Esophagus squamous epithelium (tissue), 4 donors: ENCODE measurements around the gene CRTC3.

ENCODE experiments used
- CTCF ChIP-seq, 6 experiments: fragments of 450-650 bp in 4 of 6; fragments of 200-600 bp in 2 of 6; sonication (generic) in 2 of 6; IDR thresholded peaks; one replicate each; pipeline ENCODE4 v1.5.1; 2016 to 2019; ENCODE audit warnings: antibody characterized with exemption in 6 of 6, mild to moderate bottlenecking in 4 of 6, moderate library complexity in 4 of 6
- POLR2A ChIP-seq, 4 donors: fragments of 450-650 bp; IDR thresholded peaks; one replicate each; pipeline ENCODE4 v1.6.1; 2017; ENCODE audit warnings: antibody characterized with exemption in 4 of 4, mild to moderate bottlenecking in 4 of 4, moderate library complexity in 3 of 4

GRCh38 chr15:90664650-90665287, 135.0 kb downstream of the CRTC3 start:
- TF ChIP-seq CTCF (IDR thresholded peaks at IDR 0.05) (no peak), POLR2A (IDR thresholded peaks at IDR 0.05) (no peak)
